Uterus (tissue), 4 donors: ENCODE measurements around the gene RUNDC3A. TPM values are rescaled to one million over a fixed set of nuclear protein-coding genes. Genes with fewer than 3 reads are reported as not detected.

Experiments used
- DNase-seq, 2 donors: peaks; one replicate each; pipeline ENCODE4 v3.0.0-alpha.2; 2019 to 2020
- H3K27ac ChIP-seq, 2 donors: fragments of 200-600 bp; sonication (generic); 1 replicate in 1 of 2; 2 replicates in 1 of 2; pipeline ENCODE4 v1.5.1; 2016 to 2018
- H3K27me3 ChIP-seq, 2 donors: fragments of 200-600 bp; sonication (generic); one replicate each; pipeline ENCODE4 v1.5.1; 2018 to 2019; ENCODE audit warnings: control low read depth in 1 of 2
- H3K36me3 ChIP-seq, 2 donors: fragments of 200-600 bp; sonication (generic); one replicate each; pipeline ENCODE4 v1.5.1; 2019; ENCODE audit warnings: control low read depth in 1 of 2
- H3K4me1 ChIP-seq, 2 donors: fragments of 200-600 bp; sonication (generic); one replicate each; pipeline ENCODE4 v1.5.1; 2018 to 2019; ENCODE audit warnings: control low read depth in 1 of 2
- H3K4me3 ChIP-seq, 2 donors: fragments of 200-600 bp; sonication (generic); 1 replicate in 1 of 2; 2 replicates in 1 of 2; pipeline ENCODE4 v1.5.1; 2018 to 2019; ENCODE audit warnings: mild to moderate bottlenecking in 1 of 2
- H3K9me3 ChIP-seq, 2 donors: fragments of 200-600 bp; sonication (generic); one replicate each; pipeline ENCODE4 v1.5.1; 2019; ENCODE audit warnings: control low read depth in 1 of 2
- CTCF ChIP-seq, 4 experiments: fragments of 200-600 bp in 2 of 4; fragments of 450-650 bp in 2 of 4; sonication (generic) in 2 of 4; IDR thresholded peaks; one replicate each; pipeline ENCODE4 v1.5.1; 2016 to 2019; ENCODE audit warnings: antibody characterized with exemption in 4 of 4, mild to moderate bottlenecking in 2 of 4, moderate library complexity in 1 of 4
- POLR2A ChIP-seq, 2 donors: fragments of 450-650 bp; IDR thresholded peaks; one replicate each; pipeline ENCODE4 v1.6.1; 2016; ENCODE audit warnings: antibody characterized with exemption in 2 of 2, mild to moderate bottlenecking in 1 of 2, moderate library complexity in 1 of 2
- intact Hi-C: fragments of 100-400 bp; cut with DNase I; formaldehyde crosslinking; loops from one replicate; pipeline ENCODE4 v1.15.1; 2023; ENCODE audit warnings: low total_unique reads
- total RNA-seq, 4 donors: library from RNA; depleted of rRNA in 3 of 4; stranded (reverse); fragments of >200 nt in 3 of 4; gene quantifications; one replicate each; pipeline versions ENCODE4 v1.1.0 to v1.2.4, GENCODE V29; 2014 to 2023
- donor health status: DM: yes; HTN: yes; CAD: no.

RUNDC3A gene
- total RNA-seq, 4 donors from 2014 or later = 0.69 TPM; not detected in 3

- H3K9me3 ChIP-seq = no peaks in the 10 kb centered on the region
- H3K36me3 ChIP-seq = no peaks in the 10 kb centered on the region
- no peak for TF ChIP-seq POLR2A (IDR thresholded peaks at IDR 0.05)
- DNase-seq = no peak
- no peak overlapping the region for H3K27ac ChIP-seq
- H3K4me1 ChIP-seq = peaks cover 0 to 12% of the 10 kb centered on the region in 2 donors
- H3K4me3 ChIP-seq = no peak overlapping the region
- H3K27me3 ChIP-seq = no peaks in the 10 kb centered on the region
- intact Hi-C loops = no loop called here
Measured at GRCh38 chr17:44304651-44305050, 3.8 kb upstream of the RUNDC3A start.

GRCh38 chr17:44307387-44308186 is 814 bp upstream of the RUNDC3A start:
- Histone ChIP-seq H3K4me1 (peaks cover 0 to 12% of the 10 kb centered on the region in 2 donors), H3K36me3 (no peaks in the 10 kb centered on the region), H3K27ac (peak overlapping the region in 1 of 2 donors; percentile 40), H3K9me3 (no peaks in the 10 kb centered on the region), H3K4me3 (peak overlapping the region; percentile 33 to 51), H3K27me3 (no peaks in the 10 kb centered on the region)
- DNase-seq = peak in 1 of 2 donors; percentile 32
- TF ChIP-seq CTCF (IDR thresholded peaks at IDR 0.05) = no peak
- no peak for TF ChIP-seq POLR2A (IDR thresholded peaks at IDR 0.05)
- intact Hi-C loops = no loop called here

- Histone ChIP-seq H3K4me1 (peaks cover 0 to 12% of the 10 kb centered on the region in 2 donors), H3K4me3 (peak overlapping the region; percentile 33 to 51), H3K36me3 (no peaks in the 10 kb centered on the region), H3K27ac (no peak overlapping the region), H3K9me3 (no peaks in the 10 kb centered on the region), H3K27me3 (no peaks in the 10 kb centered on the region)
- TF ChIP-seq POLR2A (IDR thresholded peaks at IDR 0.05) (no peak), CTCF (IDR thresholded peaks at IDR 0.05) (no peak)
- intact Hi-C loops = no loop called here
- DNase-seq = no peak
Measured at GRCh38 chr17:44308865-44309264, 464 bp downstream of the RUNDC3A start.

- peaks cover 0 to 12% of the 10 kb centered on the region in 2 donors for H3K4me1 ChIP-seq
- H3K27me3 ChIP-seq = peaks cover 0 to 2% of the 10 kb centered on the region in 2 donors
- no peak for DNase-seq
- no peak overlapping the region for H3K27ac ChIP-seq
- TF ChIP-seq CTCF (IDR thresholded peaks at IDR 0.05) (no peak), POLR2A (IDR thresholded peaks at IDR 0.05) (no peak)
- intact Hi-C loops = no loop called here
- H3K4me3 ChIP-seq = no peak overlapping the region
- no peaks in the 10 kb centered on the region for H3K9me3 ChIP-seq
- no peaks in the 10 kb centered on the region for H3K36me3 ChIP-seq
Measured at GRCh38 chr17:44309472-44309871, 1.1 kb downstream of the RUNDC3A start.

GRCh38 chr17:44310188-44310587 is 1.8 kb downstream of the RUNDC3A start:
- intact Hi-C loops = no loop called here

More at GRCh38 chr17:44310188-44310587, 1.8 kb downstream of the RUNDC3A start:
- Histone ChIP-seq H3K36me3 (no peaks in the 10 kb centered on the region), H3K9me3 (no peaks in the 10 kb centered on the region), H3K27ac (no peak overlapping the region), H3K27me3 (peaks cover 0 to 8% of the 10 kb centered on the region in 2 donors), H3K4me3 (no peak overlapping the region), H3K4me1 (peaks cover 0 to 18% of the 10 kb centered on the region in 2 donors)
- no peak for DNase-seq
- TF ChIP-seq CTCF (IDR thresholded peaks at IDR 0.05) (no peak), POLR2A (IDR thresholded peaks at IDR 0.05) (no peak)
